ENCODE measurements around the gene SPATA9. TPM values are rescaled to one million over a fixed set of nuclear protein-coding genes. Genes with fewer than 3 reads are reported as not detected.

SPATA9 gene
- total and polyA plus RNA-seq, 2 of the 13 experiments (the other 11 are each of a cell fraction or from before 2014, with no cell fraction given) = not detected

DNA sequence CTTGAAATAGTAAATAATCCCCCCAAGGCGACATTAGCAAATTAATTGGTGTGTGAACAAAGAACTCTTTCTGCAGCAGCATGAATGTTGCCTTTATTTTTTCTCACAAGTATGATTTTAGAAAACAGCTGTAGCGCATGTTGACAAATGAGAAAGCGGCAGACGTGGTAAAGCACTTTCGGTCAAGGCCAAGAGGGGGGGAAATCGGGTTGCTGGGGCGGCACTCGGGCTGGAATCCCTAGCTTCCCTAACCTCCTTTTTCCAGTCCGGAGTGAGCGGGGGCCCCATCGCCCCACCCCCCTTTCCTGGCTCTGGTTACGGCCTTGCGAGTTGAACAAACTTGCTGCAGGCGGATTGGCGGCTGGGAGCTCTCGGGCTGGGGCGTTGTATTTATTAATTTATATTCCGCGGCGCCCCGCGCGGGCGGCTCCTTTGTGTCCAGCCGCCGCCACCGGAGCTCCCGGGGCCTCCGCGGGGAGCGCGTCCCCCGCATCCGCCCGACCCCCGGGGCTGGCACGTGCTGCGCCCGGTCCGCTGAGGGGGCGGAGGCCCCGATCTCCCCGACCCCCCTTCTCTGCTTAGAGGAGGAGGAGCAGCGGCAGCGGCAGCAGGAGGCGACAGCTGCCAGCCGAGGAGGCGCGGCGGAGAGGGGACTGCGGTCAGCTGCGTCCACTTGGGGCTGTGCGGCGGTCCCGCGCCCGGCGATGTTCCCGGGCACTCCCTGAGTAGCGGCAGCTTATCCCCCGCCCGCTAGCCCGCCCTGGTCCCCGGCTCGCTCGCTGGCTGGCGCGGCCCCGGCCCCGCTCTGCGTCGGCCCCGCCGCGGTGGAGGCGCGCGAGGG lies 48.2 kb upstream of the SPATA9 start, which contains the start of gene RHOBTB3 (continued):
- TF ChIP-seq HBP1 (CRISPR knock-in tag; IDR thresholded peaks at IDR 0.05; ENCODE audit: low read depth) = no peak
- TF ChIP-seq IKZF5 (CRISPR knock-in tag; IDR thresholded peaks at IDR 0.05) = no peak
- TF ChIP-seq ZNF274 (CRISPR knock-in tag; IDR thresholded peaks at IDR 0.05) = no peak
- no peak for TF ChIP-seq ZSCAN22 (CRISPR knock-in tag; IDR thresholded peaks at IDR 0.05)
- 0 out of 2 replicates have a peak, but pooled peaks have one; percentile 6 for TF ChIP-seq ZBTB43 (CRISPR knock-in tag; conservative IDR thresholded peaks at IDR 0.05)
- no peak for TF ChIP-seq POGK (CRISPR knock-in tag; conservative IDR thresholded peaks at IDR 0.05)
- TF ChIP-seq HOXA3 (CRISPR knock-in tag; IDR thresholded peaks at IDR 0.05) = no peak; the same call in 1 of the 2 replicates
- no peak for TF ChIP-seq ARNT (IDR thresholded peaks at IDR 0.05)
- peak; percentile 49; the same call in 1 of the 2 replicates for TF ChIP-seq ZNF746 (CRISPR knock-in tag; IDR thresholded peaks at IDR 0.05)
- no peak for TF ChIP-seq ELK4 (CRISPR knock-in tag; IDR thresholded peaks at IDR 0.05; ENCODE audit: borderline replicate concordance)
- peak; percentile 15; the same call in 1 of the 2 replicates for TF ChIP-seq ZNF589 (CRISPR knock-in tag; conservative IDR thresholded peaks at IDR 0.05)
- TF ChIP-seq, protein P1, sequence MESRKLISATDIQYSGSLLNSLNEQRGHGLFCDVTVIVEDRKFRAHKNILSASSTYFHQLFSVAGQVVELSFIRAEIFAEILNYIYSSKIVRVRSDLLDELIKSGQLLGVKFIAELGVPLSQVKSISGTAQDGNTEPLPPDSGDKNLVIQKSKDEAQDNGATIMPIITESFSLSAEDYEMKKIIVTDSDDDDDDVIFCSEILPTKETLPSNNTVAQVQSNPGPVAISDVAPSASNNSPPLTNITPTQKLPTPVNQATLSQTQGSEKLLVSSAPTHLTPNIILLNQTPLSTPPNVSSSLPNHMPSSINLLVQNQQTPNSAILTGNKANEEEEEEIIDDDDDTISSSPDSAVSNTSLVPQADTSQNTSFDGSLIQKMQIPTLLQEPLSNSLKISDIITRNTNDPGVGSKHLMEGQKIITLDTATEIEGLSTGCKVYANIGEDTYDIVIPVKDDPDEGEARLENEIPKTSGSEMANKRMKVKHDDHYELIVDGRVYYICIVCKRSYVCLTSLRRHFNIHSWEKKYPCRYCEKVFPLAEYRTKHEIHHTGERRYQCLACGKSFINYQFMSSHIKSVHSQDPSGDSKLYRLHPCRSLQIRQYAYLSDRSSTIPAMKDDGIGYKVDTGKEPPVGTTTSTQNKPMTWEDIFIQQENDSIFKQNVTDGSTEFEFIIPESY (CRISPR knock-in tag; IDR thresholded peaks at IDR 0.05) = no peak
- TF ChIP-seq DBP (CRISPR knock-in tag; IDR thresholded peaks at IDR 0.05; ENCODE audit: not compliant biosample characterization) = no peak
- no peak for TF ChIP-seq ZNF550 (CRISPR knock-in tag; IDR thresholded peaks at IDR 0.05; ENCODE audit: borderline replicate concordance)
- TF ChIP-seq HNF4G (IDR thresholded peaks at IDR 0.05; ENCODE audit: borderline replicate concordance, low read depth, low read length) = no peak
- no peak for TF ChIP-seq HNF4G (CRISPR knock-in tag; IDR thresholded peaks at IDR 0.05; ENCODE audit: borderline replicate concordance, low read depth)
